HL-60/S4 treated with retinoic acid at 250 ng/mL for 4 days and 3 days (cell line): ENCODE results near the gene NOC3L.
"Not testable (repeated sequence)": the region's sequence is repeated elsewhere in the genome, so short reads cannot be mapped to it uniquely, and the experiment has no call there.

Experiments
- in situ Hi-C: fragments of 300-500 bp; cut with MboI; formaldehyde crosslinking; loops from 2 replicates; pipeline ENCODE4 v1.7.0; 2022; ENCODE audit warnings: low sequenced_read_pairs

NOC3L gene

DNA sequence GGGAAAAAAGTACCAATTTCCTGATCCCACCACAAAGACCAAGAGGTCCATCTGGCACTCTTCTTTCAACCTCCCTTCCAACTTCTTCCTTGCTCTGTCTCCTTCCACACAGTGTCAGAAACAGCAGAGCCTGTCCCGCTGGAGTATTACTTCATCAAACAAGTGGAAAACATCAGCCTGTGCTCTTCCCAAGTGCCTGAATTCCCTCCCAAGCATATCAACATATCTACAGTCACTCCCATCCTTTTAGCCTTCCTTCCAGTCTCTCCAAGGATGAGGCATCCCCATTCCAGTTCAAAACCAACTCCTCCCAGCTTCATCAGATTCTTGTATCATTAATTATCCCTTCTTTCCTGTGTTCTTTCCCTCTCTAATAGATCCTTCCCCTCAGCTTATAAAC is 1.7 kb upstream of the NOC3L start:
- in situ Hi-C loops: no loop called here

DNA sequence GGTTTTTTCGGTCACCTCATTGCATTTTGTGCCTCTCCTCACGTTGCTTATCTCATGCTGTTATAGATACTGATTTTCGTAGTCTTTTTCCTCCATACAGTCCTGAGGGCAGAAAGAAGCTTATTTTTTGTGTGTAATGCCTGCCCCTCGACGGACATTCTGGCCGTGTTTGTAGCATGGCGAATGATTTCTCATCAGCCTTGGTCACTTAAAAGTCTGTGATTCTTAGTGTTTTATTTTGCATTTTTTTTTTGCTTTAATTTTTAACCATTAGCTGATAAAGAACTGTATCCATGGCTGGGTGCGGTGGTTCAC is 469 bp upstream of the NOC3L start:
- in situ Hi-C loops: no loop called here

DNA sequence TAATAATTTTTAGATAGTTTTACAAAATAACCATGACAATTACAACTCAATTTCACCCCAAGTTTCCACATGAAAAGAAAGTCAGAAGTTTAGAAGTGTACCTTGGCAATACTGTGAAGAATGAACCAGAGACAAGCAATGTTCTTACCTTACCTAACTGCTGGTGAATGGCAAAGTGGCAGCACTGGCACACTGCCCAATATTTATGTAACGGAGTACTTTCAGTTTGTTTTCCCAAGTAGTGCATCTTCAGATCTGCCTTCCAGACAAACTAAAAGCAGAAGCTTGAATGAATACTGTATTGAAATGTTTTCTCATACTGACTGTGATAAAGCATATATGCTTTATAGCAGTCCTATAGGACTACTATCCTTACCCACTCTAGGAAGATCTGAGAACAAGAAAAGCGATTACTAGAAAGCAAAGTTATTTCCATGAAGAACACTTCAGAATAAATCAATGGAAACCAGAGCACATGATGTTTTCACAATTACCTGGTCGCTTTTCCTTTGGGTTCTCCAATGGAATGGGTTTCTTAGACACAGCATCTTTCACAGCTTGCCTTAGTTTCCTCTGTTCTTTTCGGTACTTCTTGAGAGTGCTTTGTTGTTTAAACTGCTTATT is 1.5 kb downstream of the NOC3L start:
- in situ Hi-C loops: no loop called here

DNA sequence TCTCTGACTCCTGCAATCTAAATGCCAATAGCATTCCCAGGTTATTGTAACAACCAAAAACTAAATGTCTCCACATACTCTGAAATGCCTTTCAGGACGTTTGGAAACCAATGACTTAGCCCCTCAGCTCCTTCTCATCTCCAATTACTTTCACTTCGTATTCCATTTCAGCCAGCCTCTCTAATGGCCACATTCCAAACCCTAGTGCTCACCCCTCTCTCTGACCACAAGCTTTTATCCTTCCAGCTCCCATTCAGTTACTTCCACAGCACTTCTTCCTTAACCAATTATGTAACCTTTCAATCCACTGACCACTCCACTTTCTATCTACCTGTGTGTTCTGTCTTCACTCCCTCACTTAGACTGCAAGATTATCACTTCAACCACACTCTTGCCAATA is 4.3 kb downstream of the NOC3L start:
- in situ Hi-C loops: no loop called here

DNA sequence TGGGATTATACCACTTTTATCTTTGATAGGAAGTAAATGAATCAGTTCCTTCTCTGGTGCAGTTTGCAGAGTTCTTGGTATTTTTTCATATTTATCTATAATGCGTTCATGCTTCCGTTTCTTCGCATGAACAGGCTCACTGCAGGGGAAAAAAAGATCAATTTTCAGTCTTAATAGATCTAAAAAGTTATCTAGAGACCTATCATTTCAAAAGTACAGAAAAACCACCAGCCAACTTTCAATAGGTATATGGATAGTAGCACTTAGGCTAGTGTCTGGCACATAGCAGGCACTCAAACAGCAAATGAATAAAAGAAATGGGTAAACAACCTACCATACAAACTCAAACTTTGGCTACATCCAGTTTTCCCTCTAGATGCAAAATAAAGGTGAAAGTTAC is 5.5 kb downstream of the NOC3L start:
- in situ Hi-C loops: no loop called here

DNA sequence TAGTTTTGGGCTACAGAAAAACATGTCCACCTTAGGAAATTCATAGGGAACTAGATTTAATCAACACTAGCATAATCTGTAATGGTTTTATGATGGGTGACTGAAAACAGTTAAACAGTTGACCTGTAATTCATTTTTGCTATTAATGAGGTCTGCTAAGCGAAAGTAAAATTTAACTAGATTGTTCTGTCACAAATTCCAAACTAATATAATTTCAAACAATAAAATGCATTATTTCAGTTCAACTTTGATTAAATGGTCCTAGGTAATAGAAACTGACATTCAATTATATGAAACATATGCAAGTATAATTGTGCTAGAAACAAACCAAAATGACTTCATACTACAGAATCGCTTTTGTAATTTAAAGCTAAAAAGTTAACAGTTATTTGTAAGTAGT is 6.9 kb downstream of the NOC3L start:
- in situ Hi-C loops: no loop called here

DNA sequence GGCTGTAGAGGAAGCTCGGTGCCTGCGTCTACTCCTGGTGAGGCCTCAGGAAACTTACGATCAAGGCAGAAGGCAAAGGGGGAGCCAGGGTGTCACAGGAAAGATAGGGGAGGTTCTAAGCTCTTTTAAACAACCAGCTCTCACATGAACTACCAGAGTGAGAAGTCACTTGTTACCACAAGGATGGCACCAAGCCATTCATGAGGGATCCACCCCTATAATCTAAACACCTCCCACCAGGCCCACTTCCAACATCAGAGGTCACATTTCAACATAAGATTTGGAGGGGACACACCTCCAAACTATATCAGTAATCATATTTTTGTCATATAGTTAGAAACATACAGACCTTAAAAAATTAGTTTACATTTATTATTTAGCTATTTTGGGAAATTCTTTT is 9.4 kb downstream of the NOC3L start:
- in situ Hi-C loops: no loop called here

DNA sequence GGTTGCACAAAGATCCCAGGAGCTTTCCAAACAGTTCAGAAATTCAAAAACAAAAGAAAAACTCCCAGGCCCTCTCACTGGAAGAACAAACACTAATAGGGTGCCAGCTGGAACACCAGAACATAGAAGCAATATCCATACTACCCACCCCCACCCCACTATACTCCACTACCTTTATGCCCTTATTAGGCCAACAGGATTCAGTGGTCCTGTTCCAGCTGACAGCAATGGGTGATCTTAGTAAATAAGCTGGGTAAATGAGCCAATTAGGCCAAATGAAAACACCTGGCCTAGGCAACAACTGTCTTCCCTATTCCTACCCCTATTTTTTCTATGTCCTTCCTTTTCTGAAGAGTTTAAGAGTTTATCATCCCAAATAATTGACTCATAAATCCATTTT is 11.7 kb downstream of the NOC3L start:
- in situ Hi-C loops: no loop called here

DNA sequence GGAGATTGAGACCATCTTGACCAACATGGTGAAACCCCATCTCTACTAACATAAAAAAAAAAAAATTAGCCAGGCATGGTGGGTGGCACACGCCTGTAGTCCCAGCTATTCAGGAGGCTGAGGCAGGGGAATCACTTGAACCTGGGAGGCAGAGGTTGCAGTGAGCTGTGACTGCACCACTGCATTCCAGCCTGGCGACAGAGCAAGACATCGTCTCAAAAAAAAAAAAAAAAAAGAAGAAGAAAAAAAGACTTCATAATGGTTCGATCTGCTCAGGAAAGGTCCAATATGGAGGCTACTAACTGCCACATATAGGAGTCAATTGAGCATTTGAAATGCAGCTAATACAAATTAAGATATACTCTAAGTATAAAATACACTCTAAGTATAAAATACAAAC is 12.2 kb downstream of the NOC3L start:
- in situ Hi-C loops: not testable (repeated sequence)

DNA sequence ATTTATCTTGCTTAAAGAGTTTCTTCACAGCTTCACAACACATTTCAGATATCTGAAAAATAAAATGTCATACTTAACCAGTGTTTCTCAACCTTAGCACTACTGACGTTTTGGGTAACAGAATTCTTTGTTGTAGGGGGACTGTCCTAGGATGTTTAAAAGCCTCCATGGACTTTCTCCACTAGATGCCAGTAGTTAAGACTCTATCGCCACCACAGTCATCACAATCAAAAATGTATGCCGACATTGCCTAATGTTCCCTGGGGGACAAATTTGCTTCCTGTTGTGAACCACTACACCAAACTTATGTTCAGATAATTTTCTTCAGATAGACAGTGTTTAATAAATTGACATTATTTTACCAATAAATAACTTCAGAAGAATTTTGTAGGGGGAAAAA is 13.4 kb downstream of the NOC3L start:
- in situ Hi-C loops: no loop called here

DNA sequence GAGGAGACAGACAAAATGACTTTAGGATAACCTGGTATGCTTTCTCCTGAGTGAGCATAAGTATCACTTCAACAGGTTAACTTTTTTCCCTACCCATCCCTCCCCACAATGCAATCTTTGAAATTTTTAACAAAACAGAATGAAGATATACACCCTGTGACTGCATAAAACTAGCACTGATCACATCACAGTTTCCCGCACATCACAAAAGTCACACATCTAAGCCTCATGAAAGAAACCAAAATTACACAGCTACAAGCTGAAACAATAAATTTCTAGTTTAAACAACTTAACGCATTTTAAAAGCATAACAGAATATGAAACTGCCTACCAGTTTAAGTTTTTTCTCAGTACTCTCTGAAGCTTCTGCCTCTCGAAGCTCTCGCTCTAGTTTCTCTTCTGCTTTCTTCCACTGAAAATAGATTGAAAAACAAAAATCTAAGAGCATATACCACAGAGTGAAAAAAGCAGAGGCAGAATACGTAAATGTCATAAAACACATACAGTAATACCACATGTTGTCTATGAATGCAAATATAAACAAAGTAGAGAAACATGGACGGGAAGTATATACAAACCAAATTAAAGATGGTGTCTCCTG is 18.1 kb downstream of the NOC3L start:
- in situ Hi-C loops: no loop called here

DNA sequence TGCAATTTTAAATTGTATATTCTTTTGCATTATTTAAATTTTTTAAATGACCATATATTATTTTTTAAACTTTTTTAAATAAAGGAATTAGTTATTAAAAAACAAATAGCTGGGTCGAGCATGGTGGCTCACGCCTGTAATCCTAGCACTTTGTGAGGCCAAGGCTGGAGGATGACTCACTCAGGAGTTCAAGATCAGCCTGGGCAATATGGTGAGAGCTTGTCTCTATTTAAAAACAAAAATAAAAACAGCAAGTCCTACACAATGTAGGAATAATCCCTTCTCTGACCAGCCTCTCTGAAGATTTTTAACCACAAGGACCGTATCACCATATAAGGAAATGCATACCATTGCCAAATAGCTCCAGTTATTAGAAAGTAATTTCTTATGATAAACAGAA is 19.6 kb downstream of the NOC3L start:
- in situ Hi-C loops: no loop called here

DNA sequence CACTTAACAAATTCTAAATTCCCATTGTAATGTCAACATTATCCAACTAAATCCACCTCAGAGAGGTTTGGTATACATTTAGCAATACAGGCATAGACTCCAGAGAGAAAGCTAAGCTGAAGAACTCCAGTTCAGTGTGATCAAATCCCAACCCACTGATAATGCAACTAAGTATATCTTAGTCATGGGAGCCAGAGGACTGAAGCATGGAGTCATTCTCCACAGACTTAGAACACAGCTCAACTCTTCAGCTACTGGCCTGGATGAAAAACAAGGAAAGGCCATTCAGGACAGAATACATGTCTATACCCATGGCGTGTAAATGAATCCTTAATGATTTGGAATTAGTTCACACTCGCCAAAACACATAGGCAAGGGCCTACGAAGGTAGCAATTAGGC is 27.9 kb downstream of the NOC3L start:
- in situ Hi-C loops: no loop called here

DNA sequence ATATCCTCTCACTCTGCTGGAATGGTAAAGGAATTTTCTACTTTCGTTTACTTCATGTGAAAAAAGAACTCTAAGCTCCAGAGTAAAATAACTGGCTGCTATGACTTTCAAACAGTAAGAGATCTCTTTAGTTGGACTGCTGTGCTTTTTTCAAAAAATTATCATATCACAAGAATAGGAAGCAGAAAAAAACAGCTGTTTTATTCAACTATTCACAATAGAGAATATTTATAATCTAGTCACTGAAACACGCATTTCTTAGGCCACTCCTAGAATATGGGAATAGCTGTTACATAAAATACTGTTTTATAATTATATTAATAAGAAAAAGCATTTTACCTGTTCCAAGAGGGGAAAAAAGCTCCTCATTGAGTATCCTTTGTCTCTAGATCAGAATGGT is 29.7 kb downstream of the NOC3L start:
- in situ Hi-C loops: no loop called here

DNA sequence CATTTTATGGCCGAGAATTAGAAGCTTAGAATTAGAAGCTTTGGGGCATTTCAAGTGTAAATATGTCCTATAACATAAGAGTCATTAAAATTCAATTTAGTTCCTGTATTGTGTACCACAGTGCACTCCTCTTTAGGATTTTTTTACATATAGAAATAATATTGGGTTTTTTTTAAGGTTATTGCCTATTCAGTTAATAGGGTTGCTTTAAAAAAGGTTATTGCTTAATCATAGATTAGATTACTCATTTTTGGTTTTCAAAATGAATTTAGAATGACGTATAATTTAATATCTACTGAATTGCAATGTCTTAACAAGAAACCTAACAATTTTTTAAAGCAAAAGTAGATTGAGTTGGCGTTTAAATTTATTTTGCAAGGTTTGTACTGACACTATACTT is 34.1 kb downstream of the NOC3L start:
- in situ Hi-C loops: no loop called here

DNA sequence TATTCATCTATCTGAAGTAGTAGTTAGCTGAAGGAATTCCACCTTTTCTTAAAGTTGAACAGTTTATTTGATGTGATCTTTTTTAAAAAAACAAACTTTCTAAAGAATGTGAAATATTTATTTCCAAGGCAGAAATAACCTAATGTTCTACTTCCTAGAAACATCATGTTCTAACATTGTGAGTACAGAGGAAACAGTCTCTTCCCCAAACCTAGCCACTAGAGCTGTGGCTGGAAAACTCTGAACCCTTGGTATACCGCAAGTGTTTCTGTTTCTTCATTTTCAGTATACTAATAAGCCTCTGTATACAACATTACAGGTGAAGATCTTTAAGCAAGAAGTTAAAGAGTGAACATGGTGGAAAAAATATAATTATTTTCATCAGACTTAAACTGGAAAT is 35.1 kb downstream of the NOC3L start:
- in situ Hi-C loops: no loop called here

DNA sequence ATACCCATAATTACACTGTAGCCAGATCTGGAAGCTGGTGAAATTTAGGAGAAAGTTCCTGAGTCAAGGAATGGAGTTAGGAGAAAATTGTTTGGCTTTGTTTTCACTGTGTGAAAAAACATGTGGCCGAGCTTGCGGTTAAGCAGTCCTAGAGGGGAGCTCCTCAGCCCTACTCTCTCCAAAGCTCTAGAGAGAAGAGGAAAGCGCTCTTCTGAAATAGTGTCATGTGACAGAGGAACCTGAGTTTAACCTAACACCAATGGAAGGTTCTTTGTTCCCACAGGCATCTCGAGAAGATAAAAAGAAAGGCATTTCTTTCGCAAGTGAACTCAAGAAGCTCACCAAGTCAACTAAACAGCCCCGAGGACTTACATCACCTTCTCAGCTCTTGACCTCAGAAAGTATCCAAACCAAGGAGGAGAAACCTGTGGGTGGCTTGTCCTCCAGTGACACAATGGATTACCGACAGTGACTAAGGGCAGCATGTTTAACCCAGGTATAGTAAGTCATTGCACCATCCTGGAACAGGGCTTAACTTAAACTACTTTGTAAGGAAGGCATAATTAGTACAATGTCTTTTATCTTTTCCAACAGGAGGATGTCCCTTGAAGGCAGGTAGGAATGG is 38.0 kb downstream of the NOC3L start:
- in situ Hi-C loops: no loop called here

DNA sequence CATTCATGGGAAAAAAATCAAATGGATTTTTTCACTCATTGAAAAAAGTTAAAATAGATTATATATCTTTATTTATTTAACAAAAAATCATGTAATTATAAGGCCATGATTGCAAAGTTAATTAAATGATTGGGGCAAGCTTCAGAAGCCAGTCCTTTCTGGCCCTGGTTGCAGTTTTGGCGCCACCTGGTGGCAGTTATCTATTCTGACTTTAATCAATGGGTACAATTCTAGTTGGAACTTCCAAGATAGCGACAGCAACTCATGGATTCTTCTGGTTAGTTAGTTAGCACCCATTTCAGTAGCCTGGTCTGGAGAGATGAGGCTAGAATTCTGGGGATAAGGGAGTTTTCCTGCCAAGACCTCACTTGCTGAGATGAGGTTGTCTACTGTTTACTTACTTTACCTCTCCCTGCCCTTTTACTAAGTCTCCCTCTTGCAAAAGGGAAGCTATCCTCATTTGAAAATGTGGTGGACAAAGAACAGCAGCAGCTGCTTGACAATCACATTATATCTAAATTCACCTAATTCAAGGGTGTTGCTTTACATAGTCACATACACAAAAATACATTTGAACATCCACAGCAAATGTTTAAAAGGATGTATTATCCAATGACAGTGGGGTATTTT is 42.3 kb downstream of the NOC3L start:
- in situ Hi-C loops: no loop called here

DNA sequence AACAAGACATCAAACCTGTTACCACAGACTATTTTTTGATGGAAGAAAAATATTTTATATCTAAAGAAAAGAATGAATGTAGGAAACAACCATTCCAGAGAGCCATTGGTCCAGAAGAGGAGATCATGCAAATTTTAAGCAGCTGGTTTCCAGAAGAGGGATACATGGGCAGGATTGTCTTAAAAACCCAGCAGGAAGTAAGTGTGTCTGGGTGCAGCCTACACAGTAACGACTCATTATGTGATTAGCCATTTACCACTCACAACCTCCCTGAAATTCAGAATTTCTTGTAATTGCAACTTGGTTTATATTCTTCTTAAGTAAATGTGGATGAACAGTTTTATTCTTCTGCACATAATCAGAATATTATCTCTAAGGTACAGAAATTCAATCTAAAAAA is 46.2 kb downstream of the NOC3L start:
- in situ Hi-C loops: no loop called here

DNA sequence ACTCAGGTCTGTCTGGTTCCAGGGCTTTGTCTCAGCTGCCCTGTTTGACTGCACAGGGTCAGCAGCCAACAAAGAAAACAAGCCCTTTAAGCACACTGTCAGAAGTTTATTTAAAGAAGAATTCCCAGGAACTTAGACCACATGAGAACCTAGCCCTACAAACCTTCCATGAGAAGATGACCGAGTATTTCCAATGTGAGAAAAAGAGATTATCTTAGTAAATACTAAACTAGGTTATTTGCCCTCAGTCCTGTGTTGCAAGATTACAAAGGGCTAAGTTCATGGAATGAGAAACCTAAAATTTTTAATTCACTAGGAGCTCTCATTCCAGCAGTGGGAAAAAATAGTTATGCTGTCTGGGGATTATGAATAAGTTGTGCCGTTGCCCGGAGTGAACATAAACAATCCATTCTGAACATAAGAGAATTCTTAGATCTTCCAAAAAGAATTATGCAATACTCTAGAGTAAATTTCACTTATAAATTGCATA is 46.7 kb downstream of the NOC3L start:
- in situ Hi-C loops: no loop called here

DNA sequence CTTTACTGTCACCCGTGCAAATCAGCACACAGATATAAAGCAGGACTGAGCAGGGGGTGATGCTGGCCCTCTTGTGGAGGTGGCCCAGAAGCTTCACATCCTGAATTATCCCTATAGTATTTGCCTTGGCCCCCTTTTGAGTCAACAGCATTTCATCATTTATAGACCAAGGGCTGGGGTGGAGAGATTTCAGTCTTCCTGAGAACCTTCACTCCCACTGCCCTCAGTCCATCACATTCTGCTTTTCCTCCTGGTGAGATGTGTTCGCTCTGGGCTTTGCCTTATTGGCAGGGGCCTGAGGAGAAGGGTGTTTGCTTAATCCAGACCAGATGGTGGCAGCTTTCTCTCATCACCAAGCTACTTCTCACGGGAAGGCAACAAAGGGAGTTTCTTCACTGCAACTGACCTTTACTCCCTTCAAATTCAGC is 47.7 kb downstream of the NOC3L start:
- in situ Hi-C loops: no loop called here

DNA sequence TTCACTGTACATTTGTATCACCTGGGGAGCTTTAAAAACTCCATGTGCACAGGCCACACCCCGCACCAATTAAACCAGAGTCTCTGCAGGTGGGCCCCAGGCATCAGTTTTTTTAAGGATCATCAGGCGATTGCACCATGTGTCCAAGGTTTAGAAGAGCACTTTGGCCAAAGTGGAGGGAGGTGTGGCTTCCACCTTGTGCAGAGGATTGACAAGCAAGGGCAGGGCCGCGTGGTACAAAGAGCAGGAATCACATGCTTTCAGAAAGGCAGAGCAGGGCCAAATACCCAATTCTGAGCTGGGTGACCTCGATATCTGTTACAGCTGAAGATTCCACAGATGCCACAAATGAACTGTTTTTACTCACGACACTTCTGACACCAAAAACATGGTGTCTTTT is 52.4 kb downstream of the NOC3L start:
- in situ Hi-C loops: no loop called here
